HG02763 (cell line): ENCODE measurements around the gene PNKD.
"Not testable (repeated sequence)": the region's sequence is repeated elsewhere in the genome, so short reads cannot be mapped to it uniquely, and the experiment has no call there.

Source experiments
- ATAC-seq: cut with Tn5 transposase; IDR thresholded peaks from one replicate; pipeline ENCODE4 v1.9.1; 2021; ENCODE audit warnings: mild to moderate bottlenecking, moderate library complexity; ENCODE audit not compliant: unreplicated experiment

Gene PNKD

DNA sequence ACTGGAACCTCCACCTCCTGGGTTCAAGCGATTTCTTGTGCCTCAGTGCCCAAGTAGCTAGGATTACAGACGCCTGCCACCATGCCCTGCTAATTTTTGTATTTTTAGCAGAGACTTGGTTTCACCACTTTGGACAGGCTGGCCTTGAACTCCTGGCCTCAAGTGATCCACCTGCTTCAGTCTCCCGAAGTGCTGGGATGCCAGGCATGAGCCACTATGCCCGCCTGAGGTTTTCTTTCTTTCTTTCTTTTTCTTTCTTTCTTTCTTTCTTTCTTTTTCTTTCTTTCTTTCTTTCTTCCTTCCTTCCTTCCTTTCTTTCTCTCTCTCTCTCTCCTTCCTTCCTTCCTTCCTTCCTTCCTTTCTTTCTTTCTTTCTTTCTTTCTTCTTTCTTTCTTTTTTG lies 44.4 kb downstream of the PNKD start:
- ATAC-seq: not testable (repeated sequence)

DNA sequence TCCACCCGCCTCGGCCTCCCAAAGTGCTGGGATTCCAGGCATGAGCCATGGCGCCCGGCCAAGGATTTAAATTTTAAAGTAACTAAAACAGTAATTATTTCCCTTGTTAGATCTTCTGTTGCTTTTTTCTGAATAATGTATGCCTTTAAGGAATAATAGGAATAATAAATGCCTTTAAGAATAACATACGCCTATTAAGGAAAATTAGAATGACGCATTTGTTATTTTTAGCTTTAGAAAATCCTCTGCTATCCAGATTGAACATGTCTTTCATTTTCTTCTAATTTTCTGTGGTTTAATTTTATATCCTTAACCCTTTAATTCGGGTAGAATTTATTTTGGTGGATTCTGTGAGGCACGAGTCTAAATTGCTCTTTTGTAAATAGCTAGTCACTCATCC lies 45.1 kb downstream of the PNKD start:
- ATAC-seq: no peak

DNA sequence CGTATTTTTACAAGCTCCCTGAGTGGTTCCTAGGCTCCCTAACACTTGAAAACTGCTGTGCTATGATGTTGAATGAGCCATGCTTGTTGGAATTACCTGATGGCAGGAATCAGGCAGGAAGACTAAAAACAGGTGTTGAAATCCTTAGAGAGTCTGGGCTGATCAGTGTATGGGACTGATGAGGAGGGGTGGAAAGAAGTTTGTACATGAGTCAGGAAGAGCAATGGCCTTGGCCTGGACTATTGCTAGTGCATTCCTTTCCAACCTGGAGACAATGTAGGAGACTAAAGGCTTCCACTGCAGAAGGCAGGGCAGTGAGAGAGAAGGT lies 46.9 kb downstream of the PNKD start:
- ATAC-seq: no peak

DNA sequence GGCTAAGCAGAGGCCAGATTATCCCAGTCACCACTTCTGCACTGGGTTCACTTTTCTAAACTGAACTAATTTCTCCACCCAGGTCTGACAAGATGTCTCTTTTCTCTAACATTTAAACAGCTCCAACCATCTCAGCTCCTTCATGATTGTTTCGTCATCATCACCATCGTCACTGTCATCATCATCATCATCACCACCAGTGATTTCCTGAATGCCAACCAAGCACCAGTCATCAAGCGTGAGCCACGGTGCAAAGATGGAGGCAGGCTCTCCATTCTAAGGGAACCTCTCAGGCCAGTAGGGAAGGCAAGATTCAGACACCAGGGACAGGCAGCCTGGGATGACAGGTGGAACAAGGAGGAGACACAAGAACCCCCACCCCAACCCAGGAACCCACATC lies 47.5 kb downstream of the PNKD start:
- ATAC-seq: no peak

DNA sequence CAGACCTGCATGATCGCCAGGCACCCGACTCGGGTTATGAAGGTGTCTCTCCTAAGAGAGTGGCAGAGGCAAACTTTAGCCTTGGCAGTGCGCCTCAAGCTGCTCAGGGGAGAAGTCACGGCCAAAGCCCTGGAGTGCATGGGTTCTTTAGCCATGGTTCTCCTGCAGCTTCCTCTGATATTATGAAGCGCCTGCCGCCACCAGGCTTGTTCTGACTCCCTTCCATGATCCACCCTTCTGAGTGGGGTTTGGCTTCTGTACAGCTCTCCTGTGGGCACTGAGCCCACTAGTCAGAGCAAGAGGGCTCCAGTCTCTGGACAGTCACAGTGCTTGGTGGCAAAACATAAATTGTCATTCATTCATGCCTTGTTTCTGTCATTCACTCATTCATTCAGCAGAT lies 47.9 kb downstream of the PNKD start:
- ATAC-seq: no peak

DNA sequence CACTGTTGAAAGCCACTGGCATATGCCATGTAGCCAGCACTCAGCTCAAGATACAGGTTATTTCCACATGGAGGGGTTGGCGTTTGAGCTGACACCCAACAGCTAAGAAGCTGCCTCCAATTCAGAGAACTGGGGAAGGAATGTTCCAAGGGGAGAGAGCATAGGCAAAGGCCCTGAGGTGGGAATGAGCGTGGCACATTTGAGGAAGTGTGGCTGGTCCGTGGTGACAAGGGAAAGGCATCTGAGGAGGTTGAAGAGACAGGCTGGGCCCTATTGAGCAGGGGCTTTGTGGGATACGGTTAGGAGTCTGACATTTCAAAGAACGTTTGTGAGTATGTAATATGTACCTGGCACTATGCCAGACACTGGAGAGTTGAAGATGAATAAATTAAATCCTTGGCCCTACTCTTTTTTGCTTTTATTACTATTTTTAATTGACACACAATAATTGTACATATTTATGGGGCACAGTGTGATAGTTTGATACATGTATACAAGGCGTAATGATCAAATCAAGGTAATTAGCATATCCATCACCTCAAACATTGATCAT lies 49.6 kb downstream of the PNKD start:
- ATAC-seq: no peak

DNA sequence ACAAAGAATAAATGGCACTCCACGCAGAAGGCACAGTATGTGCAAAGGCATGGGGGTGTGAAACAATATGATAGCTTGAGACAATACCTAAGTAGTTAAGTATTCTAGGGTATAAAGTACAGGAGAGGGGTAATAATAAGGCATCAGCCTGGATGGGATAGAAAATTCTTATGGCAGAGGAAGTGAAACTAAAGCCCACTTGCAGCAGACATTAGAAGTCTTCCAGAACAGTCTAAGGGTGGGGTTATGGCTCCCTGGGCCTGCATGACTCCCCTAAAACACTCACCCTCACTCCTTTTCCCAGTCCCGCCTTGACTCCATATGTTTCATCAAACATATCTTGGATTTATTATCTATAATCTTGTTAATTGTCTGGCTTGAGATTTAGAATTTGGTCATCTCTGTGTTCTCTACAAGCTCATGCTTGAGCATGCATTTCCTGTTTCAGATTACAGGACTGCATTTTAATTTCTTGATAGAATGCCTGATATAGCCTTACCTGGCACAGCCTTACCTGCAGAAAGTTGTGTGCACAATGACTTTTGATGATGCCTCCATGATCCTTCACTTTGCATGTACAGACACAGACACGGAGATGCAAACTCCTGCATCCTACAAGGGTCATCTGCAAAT lies 50.5 kb downstream of the PNKD start:
- ATAC-seq: no peak

DNA sequence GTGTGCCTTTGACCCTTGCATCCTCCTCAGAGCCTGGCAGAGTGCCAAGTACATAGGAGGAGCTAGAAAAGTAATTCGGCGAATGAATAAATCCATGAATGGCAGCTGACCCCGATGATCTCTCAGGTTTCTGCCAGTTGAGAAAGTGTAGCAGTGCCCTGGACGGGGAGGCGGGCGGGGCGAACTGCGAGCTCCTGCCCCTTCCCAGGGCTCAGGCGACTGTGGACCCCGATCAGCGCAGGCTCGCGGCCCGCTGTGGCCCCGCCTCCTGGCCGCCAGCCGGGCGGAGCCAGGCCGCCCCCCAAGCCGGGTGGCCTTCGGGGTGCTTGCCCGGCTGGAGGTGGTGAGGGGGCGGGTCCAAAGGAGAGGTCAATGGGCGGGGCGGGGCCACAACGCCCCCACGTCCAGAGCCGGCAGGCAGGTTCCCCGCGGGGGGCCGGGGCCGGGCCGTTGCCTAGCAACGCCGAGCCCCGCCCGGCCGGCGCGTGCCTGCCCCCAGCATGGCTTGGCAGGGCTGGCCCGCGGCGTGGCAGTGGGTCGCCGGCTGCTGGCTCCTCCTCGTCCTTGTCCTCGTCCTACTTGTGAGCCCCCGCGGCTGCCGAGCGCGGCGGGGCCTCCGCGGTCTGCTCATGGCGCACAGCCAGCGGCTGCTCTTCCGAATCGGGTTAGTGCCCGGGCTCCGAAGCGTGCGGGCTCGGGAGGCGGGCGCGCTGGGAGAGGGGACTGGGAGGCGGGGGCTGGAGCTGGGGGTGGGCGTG lies 52.6 kb downstream of the PNKD start:
- ATAC-seq: peak; percentile 75

DNA sequence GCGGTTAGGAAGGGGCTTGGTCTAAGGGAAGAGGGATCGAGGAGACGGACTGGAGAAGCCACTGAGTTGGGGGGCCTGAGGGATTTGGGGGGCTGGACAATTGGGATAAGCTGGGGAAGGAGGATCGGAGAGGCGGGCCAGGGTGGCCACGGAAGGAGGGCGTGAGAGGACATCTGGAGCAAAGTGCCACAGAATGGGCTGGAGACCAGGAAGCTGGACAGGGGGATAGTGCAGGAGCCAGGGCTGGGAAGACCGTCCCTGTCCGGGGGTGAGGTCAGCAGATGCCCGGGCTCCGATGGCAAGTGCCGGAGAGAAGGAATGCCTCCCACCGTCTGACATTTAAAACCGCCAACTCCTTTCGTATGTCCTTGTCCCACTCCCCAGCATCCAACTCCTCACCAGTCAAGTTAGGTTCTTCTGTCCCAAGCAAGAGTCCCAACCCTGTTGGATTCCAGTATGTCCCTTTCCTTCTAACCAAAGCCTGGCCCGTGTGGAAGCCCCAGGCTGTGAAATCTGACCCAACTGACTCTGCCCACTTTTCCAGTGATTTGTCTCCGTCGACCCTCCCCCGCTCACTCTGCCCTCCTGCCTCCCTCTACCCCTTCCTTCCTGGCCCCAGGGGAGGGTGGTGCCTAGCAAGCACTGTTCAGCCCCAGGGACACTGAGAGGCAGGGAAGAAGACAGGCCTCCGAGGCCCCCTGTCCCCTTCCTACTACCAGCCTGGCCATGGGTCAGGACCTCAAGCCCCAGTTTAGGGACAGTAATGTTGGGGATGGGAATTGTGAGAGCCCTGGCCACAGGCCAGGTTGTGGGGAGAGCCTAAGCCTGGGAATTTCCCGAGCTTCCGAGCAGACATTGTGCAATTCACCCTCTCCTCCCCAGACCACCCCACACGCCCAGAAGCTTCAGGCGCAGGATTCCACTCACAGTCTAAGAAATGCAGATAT lies 53.5 kb downstream of the PNKD start:
- ATAC-seq: no peak

DNA sequence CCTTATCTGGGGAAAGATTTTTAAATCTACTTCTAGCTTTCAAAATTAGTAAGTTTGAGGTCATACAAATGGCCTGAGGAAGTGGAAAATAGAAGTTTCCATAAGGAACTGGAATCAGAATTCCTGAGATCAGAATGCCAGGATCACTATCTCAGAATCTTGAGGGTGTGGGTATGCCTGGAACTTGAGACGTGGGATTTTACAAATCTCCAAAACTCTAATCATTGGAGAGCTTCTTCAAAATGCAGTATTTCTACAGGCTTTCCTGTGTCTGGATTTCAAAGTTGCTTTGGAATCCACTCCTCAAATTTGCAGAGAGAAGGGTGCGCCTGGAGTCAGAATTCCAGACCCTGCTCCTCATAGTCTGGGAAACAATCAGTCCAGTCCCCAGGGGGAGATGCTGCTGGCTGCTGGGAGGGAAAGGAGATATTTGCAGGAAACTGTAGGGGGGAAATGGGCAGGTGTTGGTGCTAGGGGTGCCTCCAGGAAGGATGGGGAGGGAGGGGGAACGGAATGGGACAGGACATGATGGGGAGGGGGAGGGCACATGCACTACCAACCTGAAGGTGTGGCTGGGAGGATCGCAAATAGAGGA lies 55.3 kb downstream of the PNKD start:
- ATAC-seq: no peak

DNA sequence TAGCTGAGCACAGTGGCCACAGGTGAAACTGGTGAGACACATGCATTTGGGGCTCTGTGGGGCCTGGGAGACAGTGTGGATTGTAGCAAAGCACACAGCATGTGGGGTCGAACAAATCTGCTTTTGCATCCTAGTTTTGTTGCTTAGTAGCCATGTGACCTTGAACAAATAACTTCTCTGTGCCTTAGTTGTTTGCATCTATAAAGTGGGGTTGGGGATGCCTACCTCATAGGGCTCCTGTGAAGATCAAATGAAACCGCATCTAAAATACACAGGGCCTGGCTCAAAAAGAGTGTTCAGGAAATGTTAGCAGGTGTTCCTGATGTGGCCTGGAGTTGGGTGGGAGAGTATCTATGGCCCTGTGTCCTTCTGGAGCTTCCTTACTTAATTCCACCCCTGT lies 56.0 kb downstream of the PNKD start:
- ATAC-seq: no peak

DNA sequence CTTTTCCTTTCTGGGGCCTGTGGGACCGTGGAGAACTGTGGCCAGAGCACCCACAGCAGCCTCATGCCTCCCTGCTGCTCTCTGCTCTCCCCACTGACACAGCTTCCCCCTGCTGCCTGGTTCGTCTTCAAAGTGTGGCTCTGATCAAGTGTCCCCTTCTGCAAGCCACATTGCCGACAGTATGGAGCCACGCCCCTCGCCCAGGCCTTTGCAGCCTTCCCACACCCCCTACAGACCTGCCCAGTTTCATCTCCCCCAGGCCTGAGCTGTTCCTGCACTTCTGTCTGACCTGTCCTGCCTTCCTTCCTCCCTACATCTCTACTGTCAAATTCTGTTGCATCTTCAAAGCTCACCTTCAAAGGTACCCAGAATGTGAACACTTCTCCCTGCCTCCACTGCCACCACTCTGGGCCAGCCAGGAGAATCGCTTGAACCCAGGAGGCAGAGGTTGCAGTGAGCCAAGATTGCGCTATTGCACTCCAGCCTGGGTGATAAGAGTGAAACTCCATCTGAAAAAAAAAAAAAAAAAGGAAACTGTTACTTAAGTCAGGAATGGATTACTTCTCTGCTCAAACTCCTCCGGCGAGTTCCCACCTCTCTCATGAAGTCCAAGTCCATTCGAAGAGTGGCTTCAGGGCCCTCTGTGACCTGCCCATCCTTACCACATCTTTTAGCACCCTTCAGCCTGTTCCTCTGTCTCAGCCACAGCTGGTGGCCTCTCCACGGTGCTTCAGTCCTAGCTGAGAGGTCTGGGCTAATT lies 57.3 kb downstream of the PNKD start:
- no peak for ATAC-seq

DNA sequence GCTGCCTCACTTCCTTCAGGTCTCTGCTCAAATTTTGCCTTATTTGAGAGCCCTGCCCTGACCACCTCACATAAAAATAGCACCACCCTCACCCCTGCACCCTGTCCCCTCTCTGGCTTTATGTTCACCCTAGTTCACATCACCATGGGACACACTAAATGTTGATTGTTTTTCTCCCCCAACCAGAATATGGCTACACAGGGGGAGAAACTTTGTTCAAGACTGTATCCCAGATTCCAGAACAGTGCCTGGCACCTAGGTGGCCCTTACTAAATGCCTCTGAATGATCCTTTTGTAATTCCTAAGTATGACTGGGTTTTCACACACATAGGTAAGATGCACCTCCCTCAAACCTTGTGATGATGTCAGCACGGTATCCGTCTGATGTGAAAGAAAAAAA lies 58.0 kb downstream of the PNKD start:
- no peak for ATAC-seq

DNA sequence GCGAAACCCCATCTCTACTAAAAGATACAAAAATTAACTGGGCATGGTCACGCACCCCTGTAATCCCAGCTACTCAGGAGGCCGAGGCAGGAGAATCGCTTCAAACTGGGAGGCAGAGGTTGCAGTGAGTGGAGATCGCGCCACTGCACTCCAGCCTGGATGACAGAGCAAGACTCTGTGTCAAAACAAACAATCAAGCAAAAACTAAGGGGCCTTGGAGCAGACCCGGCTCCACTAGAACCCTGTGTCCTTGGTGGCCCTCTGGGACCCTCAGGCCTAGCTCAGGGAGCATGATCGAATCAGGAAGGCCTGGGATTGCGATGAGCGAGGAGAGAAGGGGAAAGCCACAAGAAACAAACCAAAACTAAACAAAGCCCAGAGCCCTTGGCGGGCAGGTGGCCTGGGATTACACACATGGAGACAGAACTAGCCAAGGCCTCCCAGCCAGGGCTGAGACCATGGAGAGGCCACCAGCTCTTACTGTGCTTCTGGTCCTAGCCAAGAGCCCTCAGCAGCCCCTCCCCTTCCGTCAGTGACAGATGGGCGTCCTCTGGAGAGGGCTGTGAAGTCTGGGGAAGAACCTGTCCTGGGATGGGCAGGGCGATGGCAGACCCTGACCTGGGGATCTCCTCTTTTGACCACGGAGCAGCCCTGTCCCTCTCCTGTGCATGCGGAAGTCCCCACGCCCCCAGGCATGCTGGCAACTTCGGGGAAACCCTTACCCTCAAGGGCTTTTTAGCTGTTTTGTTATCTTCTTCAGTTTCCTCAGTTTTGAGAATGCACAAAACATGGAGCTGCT lies 58.9 kb downstream of the PNKD start:
- ATAC-seq: peak; percentile 43

DNA sequence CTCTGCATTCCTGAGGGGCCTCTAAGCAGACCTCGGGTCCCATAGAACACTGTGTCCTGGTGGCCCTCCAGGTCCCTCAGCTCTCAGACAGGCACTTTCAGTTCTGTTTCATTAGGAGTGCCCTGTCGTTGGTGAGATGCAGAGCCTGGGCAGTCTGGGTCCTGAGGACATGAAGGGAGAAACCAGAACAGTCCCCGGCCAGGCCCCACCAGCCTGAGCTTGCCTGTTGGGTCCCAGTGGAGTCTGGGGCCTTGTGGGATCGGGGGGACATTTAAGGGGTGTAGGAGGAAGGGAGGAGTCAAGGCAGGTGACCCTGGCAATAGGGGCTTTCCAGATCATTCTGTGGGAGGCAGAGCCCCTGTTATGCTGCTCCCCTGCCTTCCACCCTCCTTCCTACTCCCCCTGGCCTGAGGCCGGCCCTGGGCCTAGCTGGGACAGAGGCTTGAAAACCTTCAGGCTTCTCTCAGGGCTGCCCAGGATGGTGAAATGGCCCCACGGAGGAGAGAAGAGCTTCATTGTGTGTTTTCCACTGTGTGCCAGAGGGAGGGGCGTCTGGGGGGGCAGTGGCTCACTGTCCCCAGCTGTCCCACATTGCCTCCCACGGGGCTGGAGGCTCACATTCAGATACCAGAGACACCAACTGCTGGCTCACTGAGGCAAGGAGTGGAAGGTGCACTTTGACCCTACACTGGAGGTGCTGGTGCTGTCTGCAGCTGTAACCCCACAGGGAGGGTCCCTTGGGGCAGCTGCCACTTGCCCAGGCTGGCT lies 59.7 kb downstream of the PNKD start:
- ATAC-seq: peak; percentile 34

DNA sequence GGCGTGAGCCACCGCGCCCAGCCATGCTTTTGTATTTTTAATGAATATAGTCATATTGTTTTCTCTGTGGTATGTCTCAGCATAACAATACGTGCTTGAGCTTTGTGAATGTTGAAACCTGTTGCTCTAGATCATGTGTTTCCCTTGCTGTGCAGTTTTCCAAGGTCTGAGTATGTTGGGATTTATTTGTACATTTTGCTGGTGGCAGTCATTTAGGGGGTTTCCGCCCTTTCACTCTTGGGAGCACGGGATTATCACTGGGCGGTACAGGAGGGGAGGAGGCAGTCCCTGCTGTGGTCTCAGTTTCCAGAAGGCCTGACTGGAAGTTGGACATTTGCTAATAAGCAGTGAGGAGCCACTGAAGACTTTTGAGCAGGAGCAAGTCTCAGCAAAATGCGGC lies 61.4 kb downstream of the PNKD start:
- no peak for ATAC-seq

DNA sequence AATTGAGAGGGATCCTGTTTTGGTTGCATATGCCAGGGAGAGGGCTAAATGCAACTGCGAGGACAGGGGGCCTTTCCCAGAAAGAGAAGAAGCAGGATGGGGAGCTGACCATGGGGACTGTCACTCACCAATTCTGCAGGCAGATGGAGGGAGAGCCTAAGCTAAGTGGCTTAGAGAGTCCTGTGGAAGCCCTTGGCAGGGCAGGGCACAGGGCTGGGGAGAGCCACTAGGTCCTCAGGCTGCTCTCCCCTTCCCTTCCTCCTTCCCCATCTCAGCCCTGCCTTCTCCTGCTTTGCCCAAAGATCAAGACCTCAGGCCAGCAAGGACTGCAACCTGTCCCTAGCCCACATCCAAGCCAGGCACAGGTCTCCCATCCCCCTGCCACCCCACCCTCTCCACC lies 62.0 kb downstream of the PNKD start:
- ATAC-seq: no peak

DNA sequence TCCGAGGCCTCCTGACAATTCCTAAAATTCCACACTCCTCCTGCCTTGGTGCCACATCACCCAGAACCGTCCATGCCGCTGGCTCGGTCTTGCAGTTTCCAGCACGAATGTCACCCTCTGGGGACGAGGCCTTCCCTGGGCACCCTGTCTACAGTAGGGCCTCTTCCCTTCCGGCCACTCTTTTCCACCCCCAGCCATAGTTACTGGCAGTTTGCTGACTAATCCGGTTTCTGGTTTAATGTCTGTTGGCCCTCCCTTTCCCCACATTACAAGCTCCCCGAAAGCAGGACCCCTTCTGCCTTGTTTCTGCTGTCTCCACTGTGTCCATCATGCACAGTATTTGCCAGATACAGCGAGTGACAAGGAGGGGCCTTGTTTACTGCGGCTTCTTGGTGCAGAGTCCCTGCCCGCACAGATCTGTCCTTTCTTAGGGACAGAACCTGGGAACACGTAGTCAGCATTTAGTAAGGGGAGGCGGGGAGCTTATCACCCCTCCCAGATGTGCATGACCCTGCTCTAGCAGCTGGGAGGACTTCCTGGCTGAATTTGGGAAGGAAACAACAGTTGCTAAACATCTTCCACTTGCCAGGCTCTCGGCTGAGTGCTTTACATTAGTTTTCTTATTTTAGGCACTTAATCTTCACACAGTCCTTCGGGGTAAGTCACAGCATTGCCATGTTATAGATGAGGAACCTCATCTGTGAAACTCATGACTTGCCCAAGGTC lies 62.8 kb downstream of the PNKD start:
- no peak for ATAC-seq
